WTC11 (cell line): ENCODE results near the gene ROR2.

Experiments used
- CREB1 ChIP-seq: sonication (generic); formaldehyde crosslinking; IDR thresholded peaks from 2 replicates; pipeline ENCODE4 v1.8.0; 2023; ENCODE audit warnings: mild to moderate bottlenecking, missing genetic modification reagents
- ETV6 ChIP-seq: sonication (generic); formaldehyde crosslinking; IDR thresholded peaks from 2 replicates; pipeline ENCODE4 v1.8.1; 2022; ENCODE audit warnings: mild to moderate bottlenecking, missing genetic modification reagents
- SP1 ChIP-seq: sonication (generic); formaldehyde crosslinking; conservative IDR thresholded peaks from 2 replicates; pipeline ENCODE4 v1.8.1; 2022; ENCODE audit warnings: missing genetic modification reagents
- ZNF121 ChIP-seq: sonication (generic); formaldehyde crosslinking; IDR thresholded peaks from 2 replicates; pipeline ENCODE4 v1.8.0; 2023; ENCODE audit warnings: missing genetic modification reagents
- TF ChIP-seq, protein P1 (sequence below): fragments of 200-600 bp; IDR thresholded peaks from 2 replicates; pipeline ENCODE4 v1.8.0; 2022; ENCODE audit warnings: antibody characterized with exemption
- TF ChIP-seq, protein P2 (sequence below): sonication (generic); formaldehyde crosslinking; IDR thresholded peaks from 2 replicates; pipeline ENCODE4 v1.8.1; 2022; ENCODE audit warnings: low read depth, mild to moderate bottlenecking, moderate library complexity, missing genetic modification reagents, borderline replicate concordance
- TF ChIP-seq, protein P3 (sequence below): sonication (generic); formaldehyde crosslinking; conservative IDR thresholded peaks from 2 replicates; pipeline ENCODE4 v1.8.1; 2023; ENCODE audit warnings: mild to moderate bottlenecking, low read depth, missing genetic modification reagents, moderate library complexity

DNA sequence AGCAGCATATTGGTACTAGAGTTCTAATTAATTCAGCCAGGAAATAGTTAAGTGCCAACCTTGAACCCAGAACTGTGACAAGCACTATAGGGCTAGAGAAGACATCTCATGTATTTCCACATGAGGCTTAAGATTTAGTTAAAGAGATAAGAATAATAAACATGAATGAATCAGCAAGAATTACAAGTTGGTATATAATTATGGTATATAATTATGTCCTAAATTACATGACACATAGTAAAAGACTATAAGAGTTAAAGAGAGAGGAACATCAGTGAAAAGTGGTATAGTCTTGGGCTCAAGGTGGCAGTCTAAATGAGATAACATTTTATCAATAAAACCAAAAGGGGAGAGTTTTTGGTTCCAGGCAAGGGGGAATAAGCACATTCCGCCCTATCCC lies 303.3 kb downstream of the ROR2 start:
- TF ChIP-seq, protein P1, sequence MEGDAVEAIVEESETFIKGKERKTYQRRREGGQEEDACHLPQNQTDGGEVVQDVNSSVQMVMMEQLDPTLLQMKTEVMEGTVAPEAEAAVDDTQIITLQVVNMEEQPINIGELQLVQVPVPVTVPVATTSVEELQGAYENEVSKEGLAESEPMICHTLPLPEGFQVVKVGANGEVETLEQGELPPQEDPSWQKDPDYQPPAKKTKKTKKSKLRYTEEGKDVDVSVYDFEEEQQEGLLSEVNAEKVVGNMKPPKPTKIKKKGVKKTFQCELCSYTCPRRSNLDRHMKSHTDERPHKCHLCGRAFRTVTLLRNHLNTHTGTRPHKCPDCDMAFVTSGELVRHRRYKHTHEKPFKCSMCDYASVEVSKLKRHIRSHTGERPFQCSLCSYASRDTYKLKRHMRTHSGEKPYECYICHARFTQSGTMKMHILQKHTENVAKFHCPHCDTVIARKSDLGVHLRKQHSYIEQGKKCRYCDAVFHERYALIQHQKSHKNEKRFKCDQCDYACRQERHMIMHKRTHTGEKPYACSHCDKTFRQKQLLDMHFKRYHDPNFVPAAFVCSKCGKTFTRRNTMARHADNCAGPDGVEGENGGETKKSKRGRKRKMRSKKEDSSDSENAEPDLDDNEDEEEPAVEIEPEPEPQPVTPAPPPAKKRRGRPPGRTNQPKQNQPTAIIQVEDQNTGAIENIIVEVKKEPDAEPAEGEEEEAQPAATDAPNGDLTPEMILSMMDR: no peak
- TF ChIP-seq, protein P2, sequence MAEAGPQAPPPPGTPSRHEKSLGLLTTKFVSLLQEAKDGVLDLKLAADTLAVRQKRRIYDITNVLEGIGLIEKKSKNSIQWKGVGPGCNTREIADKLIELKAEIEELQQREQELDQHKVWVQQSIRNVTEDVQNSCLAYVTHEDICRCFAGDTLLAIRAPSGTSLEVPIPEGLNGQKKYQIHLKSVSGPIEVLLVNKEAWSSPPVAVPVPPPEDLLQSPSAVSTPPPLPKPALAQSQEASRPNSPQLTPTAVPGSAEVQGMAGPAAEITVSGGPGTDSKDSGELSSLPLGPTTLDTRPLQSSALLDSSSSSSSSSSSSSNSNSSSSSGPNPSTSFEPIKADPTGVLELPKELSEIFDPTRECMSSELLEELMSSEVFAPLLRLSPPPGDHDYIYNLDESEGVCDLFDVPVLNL: no peak
- TF ChIP-seq, protein P3, sequence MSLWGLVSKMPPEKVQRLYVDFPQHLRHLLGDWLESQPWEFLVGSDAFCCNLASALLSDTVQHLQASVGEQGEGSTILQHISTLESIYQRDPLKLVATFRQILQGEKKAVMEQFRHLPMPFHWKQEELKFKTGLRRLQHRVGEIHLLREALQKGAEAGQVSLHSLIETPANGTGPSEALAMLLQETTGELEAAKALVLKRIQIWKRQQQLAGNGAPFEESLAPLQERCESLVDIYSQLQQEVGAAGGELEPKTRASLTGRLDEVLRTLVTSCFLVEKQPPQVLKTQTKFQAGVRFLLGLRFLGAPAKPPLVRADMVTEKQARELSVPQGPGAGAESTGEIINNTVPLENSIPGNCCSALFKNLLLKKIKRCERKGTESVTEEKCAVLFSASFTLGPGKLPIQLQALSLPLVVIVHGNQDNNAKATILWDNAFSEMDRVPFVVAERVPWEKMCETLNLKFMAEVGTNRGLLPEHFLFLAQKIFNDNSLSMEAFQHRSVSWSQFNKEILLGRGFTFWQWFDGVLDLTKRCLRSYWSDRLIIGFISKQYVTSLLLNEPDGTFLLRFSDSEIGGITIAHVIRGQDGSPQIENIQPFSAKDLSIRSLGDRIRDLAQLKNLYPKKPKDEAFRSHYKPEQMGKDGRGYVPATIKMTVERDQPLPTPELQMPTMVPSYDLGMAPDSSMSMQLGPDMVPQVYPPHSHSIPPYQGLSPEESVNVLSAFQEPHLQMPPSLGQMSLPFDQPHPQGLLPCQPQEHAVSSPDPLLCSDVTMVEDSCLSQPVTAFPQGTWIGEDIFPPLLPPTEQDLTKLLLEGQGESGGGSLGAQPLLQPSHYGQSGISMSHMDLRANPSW (CRISPR knock-in tag): no peak
- TF ChIP-seq ETV6 (CRISPR knock-in tag) (no peak), SP1 (no peak), CREB1 (CRISPR knock-in tag) (no peak), ZNF121 (CRISPR knock-in tag) (no peak)
